Progenitor cell of endocrine pancreas (in vitro differentiated cells): Measurements from ENCODE around the gene GNAZ. TPM values are rescaled to one million over a fixed set of nuclear protein-coding genes. Genes with fewer than 3 reads are reported as not detected.

ENCODE experiments used
- DNase-seq: peaks from one replicate; pipeline ENCODE4 v3.0.0; 2021; ENCODE audit warnings: low spot score; ENCODE audit not compliant: unreplicated experiment
- H3K27ac Mint-ChIP-seq: 2 replicates; pipeline ENCODE4 v1.8.0; 2021; ENCODE audit warnings: mild to moderate bottlenecking, moderate library complexity, mixed read lengths
- H3K27me3 Mint-ChIP-seq: 2 replicates; pipeline ENCODE4 v1.8.0; 2021; ENCODE audit warnings: mixed read lengths
- H3K36me3 Mint-ChIP-seq: 2 replicates; pipeline ENCODE4 v1.8.0; 2022; ENCODE audit warnings: mixed read lengths; ENCODE audit not compliant: insufficient read depth
- H3K4me1 Mint-ChIP-seq: 2 replicates; pipeline ENCODE4 v1.8.0; 2021; ENCODE audit warnings: low read depth, mixed read lengths
- H3K4me3 Mint-ChIP-seq: 2 replicates; pipeline ENCODE4 v1.8.0; 2021; ENCODE audit warnings: low read depth, mild to moderate bottlenecking, moderate library complexity, mixed read lengths
- H3K9me3 Mint-ChIP-seq: 2 replicates; pipeline ENCODE4 v1.8.0; 2021; ENCODE audit warnings: low read depth, mixed read lengths
- total RNA-seq: library from RNA; stranded (reverse); gene quantifications from 2 replicates; pipeline ENCODE4 v1.2.1, GENCODE V29; 2021
- TF ChIP-seq, protein P1 (sequence below): fragments of 200-600 bp; sonication (generic); IDR thresholded peaks from one replicate; pipeline ENCODE4 v1.5.0; 2021; ENCODE audit warnings: antibody characterized with exemption, mild to moderate bottlenecking; ENCODE audit not compliant: unreplicated experiment

Gene GNAZ
- total RNA-seq, 1 donor from 2014 or later = 19.2 TPM

DNA sequence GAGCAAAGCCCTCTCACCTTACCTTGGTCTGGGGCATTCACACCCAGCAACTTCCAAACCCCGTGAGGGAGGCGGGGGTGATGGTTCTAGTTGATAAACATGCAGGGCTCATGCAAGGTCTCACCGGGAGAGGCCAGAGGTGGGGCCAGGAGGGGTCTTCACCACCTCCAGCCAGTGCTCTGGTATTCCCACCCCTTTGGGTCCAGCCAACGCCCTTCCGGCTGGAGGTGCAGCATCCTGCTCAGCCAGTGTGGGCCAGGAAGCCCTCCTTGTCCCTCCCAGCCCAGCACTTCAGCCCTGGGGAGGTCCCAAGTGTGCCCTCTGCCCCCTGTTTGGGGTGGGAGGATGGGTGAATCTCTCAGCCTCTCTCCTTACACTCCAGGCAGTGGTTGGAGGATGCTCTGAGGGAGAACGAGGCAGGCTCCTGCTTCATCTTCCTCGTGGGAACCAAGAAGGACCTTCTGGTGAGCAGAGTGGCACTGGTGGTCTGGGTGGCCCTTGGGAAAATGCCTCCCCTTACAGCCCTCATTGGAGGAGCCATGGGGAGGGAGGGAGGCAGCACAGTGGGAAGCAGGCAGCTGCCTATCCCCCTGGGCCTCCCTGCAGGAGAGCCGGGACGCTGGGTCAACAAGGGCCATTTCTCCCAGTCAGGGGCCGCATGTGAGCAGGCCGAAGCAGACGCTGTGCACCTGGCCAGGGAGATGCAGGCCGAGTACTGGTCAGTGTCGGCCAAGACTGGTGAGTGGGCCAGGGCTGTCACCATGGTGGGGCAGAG lies 88.4 kb downstream of the GNAZ start:
- no peaks in the 10 kb centered on the region for H3K27me3 Mint-ChIP-seq
- DNase-seq = no peak

DNA sequence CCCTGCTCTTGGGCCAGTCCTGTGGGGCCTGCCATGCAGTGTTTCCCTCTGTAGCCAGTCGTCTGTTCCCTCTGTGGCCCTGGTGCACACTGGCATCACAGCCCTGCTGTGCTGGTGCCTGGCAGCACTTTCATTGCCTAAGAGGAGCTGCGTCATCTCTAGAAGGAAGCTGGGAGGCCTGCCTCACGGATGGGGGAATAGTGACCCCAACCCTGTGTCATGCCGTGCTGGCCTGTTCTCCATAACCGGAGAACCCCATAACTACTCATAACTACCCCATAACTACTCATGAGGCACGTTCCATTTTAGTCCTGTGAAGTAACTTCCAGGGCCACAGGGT lies 88.9 kb downstream of the GNAZ start:
- no peak for DNase-seq
- TF ChIP-seq, protein P1, sequence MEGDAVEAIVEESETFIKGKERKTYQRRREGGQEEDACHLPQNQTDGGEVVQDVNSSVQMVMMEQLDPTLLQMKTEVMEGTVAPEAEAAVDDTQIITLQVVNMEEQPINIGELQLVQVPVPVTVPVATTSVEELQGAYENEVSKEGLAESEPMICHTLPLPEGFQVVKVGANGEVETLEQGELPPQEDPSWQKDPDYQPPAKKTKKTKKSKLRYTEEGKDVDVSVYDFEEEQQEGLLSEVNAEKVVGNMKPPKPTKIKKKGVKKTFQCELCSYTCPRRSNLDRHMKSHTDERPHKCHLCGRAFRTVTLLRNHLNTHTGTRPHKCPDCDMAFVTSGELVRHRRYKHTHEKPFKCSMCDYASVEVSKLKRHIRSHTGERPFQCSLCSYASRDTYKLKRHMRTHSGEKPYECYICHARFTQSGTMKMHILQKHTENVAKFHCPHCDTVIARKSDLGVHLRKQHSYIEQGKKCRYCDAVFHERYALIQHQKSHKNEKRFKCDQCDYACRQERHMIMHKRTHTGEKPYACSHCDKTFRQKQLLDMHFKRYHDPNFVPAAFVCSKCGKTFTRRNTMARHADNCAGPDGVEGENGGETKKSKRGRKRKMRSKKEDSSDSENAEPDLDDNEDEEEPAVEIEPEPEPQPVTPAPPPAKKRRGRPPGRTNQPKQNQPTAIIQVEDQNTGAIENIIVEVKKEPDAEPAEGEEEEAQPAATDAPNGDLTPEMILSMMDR = no peak
- Mint-ChIP-seq H3K36me3 (peaks cover 9% of the 10 kb centered on the region), H3K4me1 (peaks cover 2% of the 10 kb centered on the region), H3K27ac (no peak overlapping the region), H3K27me3 (no peaks in the 10 kb centered on the region), H3K4me3 (no peak overlapping the region), H3K9me3 (no peaks in the 10 kb centered on the region)

More for the DNA sequence above, 88.4 kb downstream of the GNAZ start:
- H3K9me3 Mint-ChIP-seq = no peaks in the 10 kb centered on the region
- H3K36me3 Mint-ChIP-seq = peaks cover 10% of the 10 kb centered on the region
- TF ChIP-seq, protein P1 = no peak
- H3K27ac Mint-ChIP-seq = no peak overlapping the region
- peaks cover 2% of the 10 kb centered on the region for H3K4me1 Mint-ChIP-seq
- no peak overlapping the region for H3K4me3 Mint-ChIP-seq

DNA sequence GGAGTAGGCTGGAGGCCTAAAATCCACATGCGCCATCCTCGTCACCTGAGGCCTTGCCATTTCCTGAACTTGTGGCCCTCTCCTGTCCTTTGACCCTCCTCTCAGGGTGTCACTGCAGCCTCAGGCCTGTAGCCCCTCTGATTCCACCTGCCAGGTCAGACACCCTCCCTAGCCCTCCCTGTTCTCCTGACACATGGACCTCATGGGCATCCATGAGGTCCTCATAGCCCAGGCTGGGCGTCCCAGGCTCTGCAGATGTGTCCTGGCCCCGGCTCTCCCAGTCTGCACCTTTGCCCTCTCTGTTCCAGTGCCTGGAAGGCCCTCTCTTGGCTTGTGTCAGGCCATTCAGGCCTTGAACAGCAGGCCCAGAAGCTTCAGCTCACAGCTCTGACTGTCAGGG lies 90.7 kb downstream of the GNAZ start:
- Mint-ChIP-seq H3K36me3 (peaks cover 3% of the 10 kb centered on the region), H3K4me1 (peaks cover 2% of the 10 kb centered on the region), H3K27ac (no peak overlapping the region), H3K9me3 (no peaks in the 10 kb centered on the region), H3K4me3 (no peak overlapping the region), H3K27me3 (no peaks in the 10 kb centered on the region)
- TF ChIP-seq, protein P1 = no peak
- no peak for DNase-seq

DNA sequence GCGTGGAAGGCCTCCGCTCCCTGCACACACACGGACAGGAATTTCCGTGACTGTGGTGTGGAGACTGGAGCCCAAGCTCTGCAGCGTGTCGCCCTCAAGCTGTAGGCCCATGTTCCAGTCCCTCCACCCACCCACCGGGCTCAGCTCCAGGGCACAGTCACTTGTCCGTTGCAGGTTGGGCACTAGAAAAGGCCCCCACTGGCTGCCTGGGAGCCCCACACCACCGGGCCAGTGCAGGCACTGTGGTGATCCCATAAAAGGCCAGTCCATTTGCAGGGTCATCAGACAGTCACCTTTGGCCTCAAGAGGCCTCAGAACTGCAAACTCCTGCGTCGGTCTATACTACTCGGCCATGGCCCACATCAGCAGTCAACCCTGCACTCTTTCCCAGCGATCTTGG lies 91.3 kb downstream of the GNAZ start:
- no peak overlapping the region for H3K4me3 Mint-ChIP-seq
- no peak overlapping the region for H3K27ac Mint-ChIP-seq
- no peaks in the 10 kb centered on the region for H3K9me3 Mint-ChIP-seq
- TF ChIP-seq, protein P1 = no peak
- DNase-seq = no peak
- H3K27me3 Mint-ChIP-seq = no peaks in the 10 kb centered on the region
- H3K36me3 Mint-ChIP-seq = peaks cover 3% of the 10 kb centered on the region
- peaks cover 4% of the 10 kb centered on the region for H3K4me1 Mint-ChIP-seq

DNA sequence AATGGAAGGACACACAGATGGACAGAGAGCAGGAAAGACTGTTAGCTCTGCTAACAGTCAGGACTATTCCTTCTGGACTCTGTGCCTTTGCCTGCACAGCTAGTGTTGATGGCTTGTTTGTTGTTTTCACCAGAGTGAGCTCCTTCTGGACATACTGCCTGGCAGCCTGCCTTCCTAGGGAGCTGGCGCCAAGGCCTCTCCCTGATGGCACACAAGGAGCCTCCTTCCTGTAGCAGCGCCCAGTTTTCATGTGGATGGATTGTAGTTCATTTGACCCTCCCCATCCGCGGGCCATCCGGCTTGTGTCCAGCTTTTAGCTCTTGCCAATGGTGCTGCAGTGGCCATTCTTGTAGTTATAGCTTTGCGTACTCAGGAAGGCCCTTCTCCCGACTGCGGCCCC lies 93.3 kb downstream of the GNAZ start:
- no peak for DNase-seq
- H3K27ac Mint-ChIP-seq = no peak overlapping the region
- peaks cover 3% of the 10 kb centered on the region for H3K36me3 Mint-ChIP-seq
- no peak overlapping the region for H3K4me3 Mint-ChIP-seq
- peaks cover 2% of the 10 kb centered on the region for H3K4me1 Mint-ChIP-seq
- TF ChIP-seq, protein P1 = no peak
- no peaks in the 10 kb centered on the region for H3K27me3 Mint-ChIP-seq
- H3K9me3 Mint-ChIP-seq = no peaks in the 10 kb centered on the region
